Upper lobe of right lung (tissue), 1 donor: ENCODE data around the gene TBC1D21. TPM values are rescaled to one million over a fixed set of nuclear protein-coding genes. Genes with fewer than 3 reads are reported as not detected.

Source experiments
- ATAC-seq: fragments of 200-7000 bp; cut with Tn5 transposase; one replicate; pipeline ENCODE4 v1.9.1; 2020; ENCODE audit warnings: mild to moderate bottlenecking, moderate library complexity
- DNase-seq: peaks from one replicate; pipeline ENCODE4 v3.0.0-alpha.2; 2020
- H3K27ac ChIP-seq: fragments of 200-600 bp; one replicate; pipeline ENCODE4 v1.8.0; 2022
- H3K27me3 ChIP-seq: fragments of 200-600 bp; one replicate; pipeline ENCODE4 v1.8.0; 2022; ENCODE audit warnings: mild to moderate bottlenecking
- H3K36me3 ChIP-seq: fragments of 200-600 bp; one replicate; pipeline ENCODE4 v1.8.0; 2022
- H3K4me1 ChIP-seq: fragments of 200-600 bp; one replicate; pipeline ENCODE4 v1.8.0; 2022
- H3K4me3 ChIP-seq: fragments of 200-600 bp; one replicate; pipeline ENCODE4 v1.8.0; 2022; ENCODE audit warnings: mild to moderate bottlenecking
- H3K9me3 ChIP-seq: fragments of 200-600 bp; one replicate; pipeline ENCODE4 v1.8.0; 2022
- CTCF ChIP-seq: fragments of 200-600 bp; IDR thresholded peaks from one replicate; pipeline ENCODE4 v1.8.0; 2022; ENCODE audit warnings: antibody characterized with exemption
- intact Hi-C: fragments of 100-400 bp; cut with DNase I; formaldehyde crosslinking; loops from one replicate; pipeline ENCODE4 v1.11.0; 2022
- long read RNA-seq: library from polyadenylated mRNA; unstranded; transcript quantifications from one replicate; pipeline ENCODE4 v2.0.0, GENCODE V29; 2021
- total RNA-seq: library from RNA; stranded (reverse); fragmentation: NEBNext Ultra II Directional; extraction: Animal tissue kit (Norgen Biotek cat#: 25700); gene quantifications from one replicate; pipeline ENCODE4 v1.2.1, GENCODE V29; 2021
- donor health status: DM: no; HTN: yes; CAD: no; lungs with severe emphysema.

TBC1D21 gene
- not detected for total RNA-seq
- long read RNA-seq, result 0 reads

GRCh38 chr15:73873456-73873855 is at the start of gene TBC1D21:
TSS of gene TBC1D21 (plus strand) at chr15:73873564. CDS start at chr15:73873710, 146 bp downstream.
- TF ChIP-seq CTCF, result no peak
- Histone ChIP-seq H3K4me3 (no peak within 1 kb of the TSS), H3K36me3 (no peaks in the 10 kb centered on the region), H3K9me3 (no peaks in the 10 kb centered on the region), H3K27ac (no peak within 1 kb of the TSS), H3K4me1 (no peaks in the 10 kb centered on the region), H3K27me3 (peaks cover 22% of the 10 kb centered on the region)
- intact Hi-C loops, result no loop called here
- no peak for DNase-seq
- no peak for ATAC-seq

- intact Hi-C loops, result no loop called here
- no peak for TF ChIP-seq CTCF
- Histone ChIP-seq H3K4me1 (no peaks in the 10 kb centered on the region), H3K4me3 (no peak overlapping the region), H3K36me3 (no peaks in the 10 kb centered on the region), H3K27ac (no peak overlapping the region), H3K9me3 (no peaks in the 10 kb centered on the region), H3K27me3 (peaks cover 10% of the 10 kb centered on the region)
- DNase-seq, result no peak
- ATAC-seq, result no peak
Observed at GRCh38 chr15:73826711-73827251, 46.6 kb upstream of the TBC1D21 start.

- ATAC-seq, result no peak
- Histone ChIP-seq H3K27me3 (peaks cover 12% of the 10 kb centered on the region), H3K4me1 (no peaks in the 10 kb centered on the region), H3K36me3 (no peaks in the 10 kb centered on the region), H3K4me3 (no peak overlapping the region), H3K9me3 (no peaks in the 10 kb centered on the region), H3K27ac (no peak overlapping the region)
- DNase-seq, result no peak
- no peak for TF ChIP-seq CTCF
- intact Hi-C loops, result no loop called here
Observed at GRCh38 chr15:73829523-73829922, 43.8 kb upstream of the TBC1D21 start.

GRCh38 chr15:73832657-73833056 is 40.7 kb upstream of the TBC1D21 start:
- Histone ChIP-seq H3K9me3 (no peaks in the 10 kb centered on the region), H3K4me1 (no peaks in the 10 kb centered on the region), H3K27me3 (peaks cover 12% of the 10 kb centered on the region), H3K4me3 (no peak overlapping the region), H3K36me3 (no peaks in the 10 kb centered on the region), H3K27ac (no peak overlapping the region)
- no peak for TF ChIP-seq CTCF
- intact Hi-C loops, result no loop called here
- DNase-seq, result no peak
- ATAC-seq, result no peak

- H3K27me3 ChIP-seq, result peaks cover 7% of the 10 kb centered on the region
- no peak for ATAC-seq
- TF ChIP-seq CTCF, result no peak
Observed at GRCh38 chr15:73836845-73837244, 36.5 kb upstream of the TBC1D21 start.

GRCh38 chr15:73838831-73839426 is 34.4 kb upstream of the TBC1D21 start:
- Histone ChIP-seq H3K36me3 (no peaks in the 10 kb centered on the region), H3K27ac (no peak overlapping the region), H3K27me3 (peaks cover 5% of the 10 kb centered on the region), H3K4me1 (no peaks in the 10 kb centered on the region), H3K4me3 (no peak overlapping the region), H3K9me3 (no peaks in the 10 kb centered on the region)
- DNase-seq, result no peak
- TF ChIP-seq CTCF, result no peak
- peak; percentile 22 for ATAC-seq
- intact Hi-C loops, result no loop called here

More at GRCh38 chr15:73836845-73837244, 36.5 kb upstream of the TBC1D21 start:
- Histone ChIP-seq H3K36me3 (no peaks in the 10 kb centered on the region), H3K4me1 (no peaks in the 10 kb centered on the region), H3K9me3 (no peaks in the 10 kb centered on the region), H3K27ac (no peak overlapping the region), H3K4me3 (no peak overlapping the region)
- DNase-seq, result no peak
- intact Hi-C loops, result no loop called here
